Vagina (tissue), 2 donors: ENCODE measurements around the gene NSUN7.

Experiments
- CTCF ChIP-seq, 3 experiments: fragments of 450-650 bp in 2 of 3; fragments of 200-600 bp in 1 of 3; sonication (generic) in 1 of 3; IDR thresholded peaks; one replicate each; pipeline ENCODE4 v1.5.1; 2017 to 2019; ENCODE audit warnings: antibody characterized with exemption in 3 of 3, mild to moderate bottlenecking in 2 of 3, moderate library complexity in 2 of 3
- POLR2A ChIP-seq, 2 donors: fragments of 450-650 bp; IDR thresholded peaks; one replicate each; pipeline ENCODE4 v1.6.1; 2017; ENCODE audit warnings: antibody characterized with exemption in 2 of 2, mild to moderate bottlenecking in 2 of 2, moderate library complexity in 2 of 2

- TF ChIP-seq CTCF (IDR thresholded peaks at IDR 0.05) (no peak), POLR2A (IDR thresholded peaks at IDR 0.05) (no peak)
These were observed 96.8 kb downstream of the NSUN7 start for GRCh38 chr4:40846532-40846931.
